GM20000 (cell line): ENCODE data around the gene SMAP2.

ENCODE experiments used
- DNase-seq: peaks from one replicate; pipeline ENCODE4 v3.0.0; 2012; ENCODE audit warnings: low spot score
- TF ChIP-seq, protein P1 (sequence below): IDR thresholded peaks from 2 replicates; pipeline ENCODE4 v1.5.1; 2012; ENCODE audit warnings: mild to moderate bottlenecking, control low read depth; ENCODE audit errors: extremely low read depth, missing control alignments

SMAP2 gene

DNA sequence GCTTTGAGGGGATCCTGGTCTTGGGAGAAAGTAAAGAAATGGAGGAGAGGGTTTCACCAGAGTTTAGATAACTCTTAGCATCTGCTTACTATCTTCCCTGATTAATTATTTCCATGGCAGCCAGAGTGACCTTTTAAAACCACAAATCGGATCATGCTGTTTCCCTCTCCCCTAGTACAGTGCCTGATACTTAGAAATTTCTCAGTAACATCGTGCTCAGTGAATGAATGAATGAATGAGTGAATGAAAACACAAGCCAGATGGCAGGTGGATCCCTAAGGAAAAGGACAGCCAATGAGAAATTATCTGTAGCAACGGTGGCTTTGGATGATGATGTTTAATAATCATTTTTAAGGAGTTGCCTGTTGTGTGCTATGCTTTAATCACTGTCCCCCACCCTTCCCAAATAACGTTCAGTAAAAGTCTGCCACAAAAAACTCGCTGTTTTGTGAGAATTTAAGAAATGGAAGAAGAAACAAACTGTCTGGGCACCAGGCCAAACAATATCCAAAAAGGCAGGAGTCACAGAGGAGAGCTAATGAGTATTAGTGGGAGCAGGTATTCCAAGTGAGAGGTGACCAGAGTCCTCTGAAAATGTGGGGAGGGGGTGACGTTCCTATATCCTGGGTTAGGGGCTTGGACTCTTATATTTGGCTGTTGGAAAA, 737 bp upstream of the SMAP2 start:
- TF ChIP-seq, protein P1, sequence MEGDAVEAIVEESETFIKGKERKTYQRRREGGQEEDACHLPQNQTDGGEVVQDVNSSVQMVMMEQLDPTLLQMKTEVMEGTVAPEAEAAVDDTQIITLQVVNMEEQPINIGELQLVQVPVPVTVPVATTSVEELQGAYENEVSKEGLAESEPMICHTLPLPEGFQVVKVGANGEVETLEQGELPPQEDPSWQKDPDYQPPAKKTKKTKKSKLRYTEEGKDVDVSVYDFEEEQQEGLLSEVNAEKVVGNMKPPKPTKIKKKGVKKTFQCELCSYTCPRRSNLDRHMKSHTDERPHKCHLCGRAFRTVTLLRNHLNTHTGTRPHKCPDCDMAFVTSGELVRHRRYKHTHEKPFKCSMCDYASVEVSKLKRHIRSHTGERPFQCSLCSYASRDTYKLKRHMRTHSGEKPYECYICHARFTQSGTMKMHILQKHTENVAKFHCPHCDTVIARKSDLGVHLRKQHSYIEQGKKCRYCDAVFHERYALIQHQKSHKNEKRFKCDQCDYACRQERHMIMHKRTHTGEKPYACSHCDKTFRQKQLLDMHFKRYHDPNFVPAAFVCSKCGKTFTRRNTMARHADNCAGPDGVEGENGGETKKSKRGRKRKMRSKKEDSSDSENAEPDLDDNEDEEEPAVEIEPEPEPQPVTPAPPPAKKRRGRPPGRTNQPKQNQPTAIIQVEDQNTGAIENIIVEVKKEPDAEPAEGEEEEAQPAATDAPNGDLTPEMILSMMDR, result no peak
- DNase-seq, result no peak

DNA sequence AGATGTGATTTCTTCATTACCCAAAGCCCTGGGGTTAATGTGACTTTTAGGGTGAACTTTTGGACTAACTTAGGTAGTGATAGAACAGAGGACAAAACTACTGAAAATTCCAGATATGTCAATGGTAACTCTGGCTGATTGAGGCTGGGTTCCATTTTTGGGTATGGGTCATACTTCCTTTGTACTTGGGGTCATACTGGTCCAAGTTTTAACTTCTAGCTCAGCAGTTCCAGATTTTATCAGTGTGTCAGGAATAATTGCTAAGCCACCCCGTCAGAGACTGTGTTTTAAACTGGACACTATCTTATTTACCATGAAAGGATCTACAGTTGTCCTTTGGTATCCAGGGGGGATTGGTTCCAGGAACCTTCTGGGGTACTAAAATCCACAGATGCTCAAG, 4.0 kb downstream of the SMAP2 start:
- DNase-seq, result no peak
- TF ChIP-seq, protein P1, result no peak

DNA sequence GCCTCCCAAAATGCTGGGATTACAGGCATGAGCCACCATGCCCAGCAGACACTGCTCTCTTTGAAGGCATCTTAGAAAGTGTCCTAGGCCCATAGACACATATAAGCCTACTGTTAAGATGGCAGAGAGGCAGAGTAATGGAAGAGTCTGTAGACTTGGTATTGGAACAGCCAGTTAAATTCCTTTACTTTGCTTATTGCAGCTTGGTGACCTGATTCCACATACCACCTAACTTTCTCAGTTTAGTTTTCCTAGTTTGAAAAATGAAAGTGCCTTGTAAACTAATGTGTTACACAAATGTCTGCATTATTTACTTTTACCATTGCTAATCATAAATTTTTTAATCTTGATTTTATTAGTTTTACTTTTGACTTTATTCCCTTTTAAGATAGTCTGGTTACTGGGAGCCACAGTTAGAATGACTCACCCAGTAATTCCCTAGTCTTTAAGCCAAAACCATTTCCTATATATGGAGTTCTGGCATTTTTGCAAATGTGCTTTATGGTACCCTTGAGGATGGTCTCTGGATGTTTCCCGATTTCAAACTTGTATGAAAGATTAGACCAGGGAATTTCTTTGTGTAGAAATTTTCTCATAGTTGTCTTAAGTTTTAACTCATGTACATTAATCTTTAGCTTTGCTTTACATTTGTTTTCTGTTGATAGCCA, 6.4 kb downstream of the SMAP2 start:
- TF ChIP-seq, protein P1, result no peak
- no peak for DNase-seq

DNA sequence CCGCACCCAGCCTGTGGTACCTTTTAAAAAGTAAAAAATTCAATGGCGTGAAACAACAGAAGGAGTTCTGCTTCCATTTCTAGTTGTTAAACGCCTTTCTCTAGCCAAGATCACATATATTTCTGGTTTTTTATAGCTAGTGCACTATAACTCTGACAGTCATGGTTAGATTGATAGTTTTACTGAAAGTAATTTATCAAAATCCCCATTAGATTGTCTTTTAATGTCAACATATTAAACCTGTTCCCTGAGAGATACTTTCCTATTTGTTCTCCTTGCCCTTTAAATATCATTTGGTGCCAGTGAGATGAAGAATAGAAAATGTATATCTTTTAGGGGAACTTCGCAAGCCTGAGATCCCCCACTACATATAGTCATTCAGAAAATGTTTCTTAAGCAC, 7.3 kb downstream of the SMAP2 start:
- TF ChIP-seq, protein P1, result no peak

DNA sequence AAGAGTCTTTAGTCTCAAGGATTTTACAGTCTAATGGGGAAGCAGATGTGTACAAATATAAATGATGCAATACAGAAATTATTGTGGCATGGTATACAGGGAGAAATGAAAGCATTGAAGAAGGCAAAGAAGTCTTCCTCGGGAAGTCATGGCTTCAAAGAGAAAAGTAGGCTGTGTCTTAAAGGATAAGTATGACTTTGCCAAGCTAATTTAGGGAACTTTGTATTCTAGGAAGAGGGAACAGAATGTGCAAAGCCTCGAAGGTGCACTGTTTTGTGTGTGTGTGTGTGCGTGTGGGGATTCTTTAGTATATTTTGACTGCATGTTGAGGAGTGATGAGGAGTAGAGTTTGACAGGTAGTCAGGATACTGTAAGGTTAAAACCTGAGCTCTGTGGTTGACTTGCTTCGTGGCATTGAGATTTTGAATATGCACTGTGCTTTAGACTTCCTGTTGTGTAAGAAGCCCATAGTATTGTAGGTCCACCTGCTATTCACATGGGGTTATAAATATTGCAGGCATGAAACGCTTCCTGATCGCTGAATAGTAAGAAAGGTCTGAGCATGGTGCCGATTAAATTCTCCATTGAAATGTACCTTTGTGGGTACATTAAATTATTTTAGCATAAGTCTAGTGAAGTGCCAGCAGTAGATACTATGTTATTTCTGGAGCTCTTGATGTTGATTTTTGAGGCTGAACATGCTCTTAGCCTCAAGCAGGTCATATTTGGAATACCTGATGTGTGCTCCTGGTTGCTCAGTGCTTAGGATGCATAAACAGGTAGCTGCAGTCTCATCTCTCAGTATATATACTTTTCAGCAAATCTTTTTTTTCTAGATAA, 8.0 kb downstream of the SMAP2 start:
- TF ChIP-seq, protein P1, result no peak
- DNase-seq, result no peak

More for the DNA sequence above, 7.3 kb downstream of the SMAP2 start:
- DNase-seq, result no peak

DNA sequence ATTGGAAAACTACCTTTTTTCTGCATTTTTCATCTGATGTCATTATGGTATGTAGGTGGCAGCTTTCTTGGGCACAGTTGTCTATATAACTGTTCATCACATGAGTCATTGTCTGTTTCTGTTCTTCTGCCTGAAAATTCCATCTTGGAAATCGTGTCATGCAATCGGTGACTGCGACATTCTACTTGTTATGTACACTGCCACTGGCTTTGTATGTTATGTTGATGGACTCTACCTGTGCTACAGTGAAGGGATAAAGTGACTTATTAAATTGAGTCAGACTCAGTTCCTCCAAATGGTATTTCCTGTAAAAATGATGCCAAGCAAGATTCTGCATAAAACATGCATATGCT, 8.6 kb downstream of the SMAP2 start:
- no peak for DNase-seq
- TF ChIP-seq, protein P1, result no peak

DNA sequence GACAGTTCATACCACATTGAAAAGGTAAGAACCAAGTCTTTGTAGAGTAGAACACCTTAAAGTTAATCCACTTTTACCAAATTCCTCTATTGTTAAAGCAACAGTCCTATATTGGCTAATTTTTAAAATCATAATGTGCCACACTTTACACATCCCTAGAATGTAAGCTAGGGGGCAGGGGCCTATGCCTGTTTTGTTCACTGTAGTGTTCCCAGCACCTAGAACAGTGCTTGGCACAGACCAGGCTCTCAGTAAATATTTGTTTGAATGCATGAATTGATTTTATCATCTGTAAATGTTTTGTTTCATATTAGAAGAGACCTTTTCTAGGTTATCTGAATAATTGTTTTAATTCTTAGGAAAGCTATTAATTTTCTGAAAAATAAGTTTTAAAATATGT, 9.1 kb downstream of the SMAP2 start:
- no peak for DNase-seq
- TF ChIP-seq, protein P1, result no peak
